ENCODE results near the gene VTI1A.

DNA sequence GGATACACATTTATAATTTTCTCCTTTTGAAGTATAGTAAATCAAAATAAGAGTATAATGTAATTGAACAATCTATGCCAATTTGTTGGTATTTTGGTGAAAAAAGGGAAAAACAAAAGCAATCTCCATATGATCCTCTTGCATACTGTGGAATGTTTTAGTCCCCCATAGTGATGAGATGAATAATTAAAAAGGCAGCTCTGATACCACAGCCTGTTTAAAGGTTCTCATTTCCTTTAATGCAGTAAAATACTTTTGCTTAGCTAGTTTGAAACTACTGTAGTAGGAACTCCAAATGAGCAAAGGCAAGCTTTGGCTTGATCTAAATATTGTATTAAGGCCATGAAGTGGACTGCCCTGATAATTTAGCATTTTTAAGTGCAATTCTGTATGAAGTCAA, 77.6 kb downstream of the VTI1A start:
- TF ChIP-seq, protein P1, sequence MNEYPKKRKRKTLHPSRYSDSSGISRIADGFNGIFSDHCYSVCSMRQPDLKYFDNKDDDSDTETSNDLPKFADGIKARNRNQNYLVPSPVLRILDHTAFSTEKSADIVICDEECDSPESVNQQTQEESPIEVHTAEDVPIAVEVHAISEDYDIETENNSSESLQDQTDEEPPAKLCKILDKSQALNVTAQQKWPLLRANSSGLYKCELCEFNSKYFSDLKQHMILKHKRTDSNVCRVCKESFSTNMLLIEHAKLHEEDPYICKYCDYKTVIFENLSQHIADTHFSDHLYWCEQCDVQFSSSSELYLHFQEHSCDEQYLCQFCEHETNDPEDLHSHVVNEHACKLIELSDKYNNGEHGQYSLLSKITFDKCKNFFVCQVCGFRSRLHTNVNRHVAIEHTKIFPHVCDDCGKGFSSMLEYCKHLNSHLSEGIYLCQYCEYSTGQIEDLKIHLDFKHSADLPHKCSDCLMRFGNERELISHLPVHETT (CRISPR knock-in tag; conservative IDR thresholded peaks at IDR 0.05) = no peak
- TF ChIP-seq RBAK (CRISPR knock-in tag; IDR thresholded peaks at IDR 0.05) (no peak), MAF1 (CRISPR knock-in tag; IDR thresholded peaks at IDR 0.05; ENCODE audit: borderline replicate concordance) (no peak), GABPA (IDR thresholded peaks at IDR 0.05; ENCODE audit: low read depth, low read length) (no peak), GABPA (CRISPR knock-in tag; IDR thresholded peaks at IDR 0.05; ENCODE audit: low read depth) (no peak), RNF2 (conservative IDR thresholded peaks at IDR 0.05; ENCODE audit: low read depth) (no peak), ZFX (CRISPR knock-in tag; IDR thresholded peaks at IDR 0.05; ENCODE audit: low read depth) (no peak), POLR2A (IDR thresholded peaks at IDR 0.05; ENCODE audit: insufficient read depth in 1 of 2, low read depth in 2 of 2, low read length in 2 of 2) (no peak), ZSCAN29 (CRISPR knock-in tag; conservative IDR thresholded peaks at IDR 0.05) (no peak)
- TF ChIP-seq, protein P2, sequence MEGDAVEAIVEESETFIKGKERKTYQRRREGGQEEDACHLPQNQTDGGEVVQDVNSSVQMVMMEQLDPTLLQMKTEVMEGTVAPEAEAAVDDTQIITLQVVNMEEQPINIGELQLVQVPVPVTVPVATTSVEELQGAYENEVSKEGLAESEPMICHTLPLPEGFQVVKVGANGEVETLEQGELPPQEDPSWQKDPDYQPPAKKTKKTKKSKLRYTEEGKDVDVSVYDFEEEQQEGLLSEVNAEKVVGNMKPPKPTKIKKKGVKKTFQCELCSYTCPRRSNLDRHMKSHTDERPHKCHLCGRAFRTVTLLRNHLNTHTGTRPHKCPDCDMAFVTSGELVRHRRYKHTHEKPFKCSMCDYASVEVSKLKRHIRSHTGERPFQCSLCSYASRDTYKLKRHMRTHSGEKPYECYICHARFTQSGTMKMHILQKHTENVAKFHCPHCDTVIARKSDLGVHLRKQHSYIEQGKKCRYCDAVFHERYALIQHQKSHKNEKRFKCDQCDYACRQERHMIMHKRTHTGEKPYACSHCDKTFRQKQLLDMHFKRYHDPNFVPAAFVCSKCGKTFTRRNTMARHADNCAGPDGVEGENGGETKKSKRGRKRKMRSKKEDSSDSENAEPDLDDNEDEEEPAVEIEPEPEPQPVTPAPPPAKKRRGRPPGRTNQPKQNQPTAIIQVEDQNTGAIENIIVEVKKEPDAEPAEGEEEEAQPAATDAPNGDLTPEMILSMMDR (CRISPR knock-in tag; IDR thresholded peaks at IDR 0.05) = no peak

Data from HepG2 (cell line).